Medulla oblongata (tissue), 1 donor: ENCODE results near the gene MYOZ1.

Experiments used
- DNase-seq: peaks from one replicate; pipeline ENCODE4 v3.0.0-alpha.2; 2015; ENCODE audit errors: extremely low spot score

MYOZ1 gene

DNA sequence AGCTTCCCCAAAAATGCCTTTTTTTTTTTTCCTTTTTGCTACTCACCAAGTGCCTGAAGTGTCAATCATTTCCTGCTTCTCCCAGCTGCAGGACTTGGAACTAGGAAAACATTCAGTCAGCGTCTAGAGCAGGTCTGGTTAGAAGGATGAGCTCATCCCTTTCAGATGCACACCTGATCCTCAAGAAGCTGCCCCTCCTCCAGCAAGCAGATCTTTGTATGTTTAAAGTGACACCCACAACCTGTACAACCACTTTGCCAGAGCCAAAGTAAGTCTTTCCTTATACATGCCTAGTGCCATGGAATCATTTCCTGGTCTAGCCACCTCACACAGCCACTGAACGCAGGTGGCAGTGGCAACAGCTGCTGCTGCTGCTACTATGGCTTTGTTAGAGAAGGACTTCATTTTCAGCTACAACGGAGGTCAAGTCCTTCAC, 39.8 kb downstream of the MYOZ1 start:
- DNase-seq: no peak

DNA sequence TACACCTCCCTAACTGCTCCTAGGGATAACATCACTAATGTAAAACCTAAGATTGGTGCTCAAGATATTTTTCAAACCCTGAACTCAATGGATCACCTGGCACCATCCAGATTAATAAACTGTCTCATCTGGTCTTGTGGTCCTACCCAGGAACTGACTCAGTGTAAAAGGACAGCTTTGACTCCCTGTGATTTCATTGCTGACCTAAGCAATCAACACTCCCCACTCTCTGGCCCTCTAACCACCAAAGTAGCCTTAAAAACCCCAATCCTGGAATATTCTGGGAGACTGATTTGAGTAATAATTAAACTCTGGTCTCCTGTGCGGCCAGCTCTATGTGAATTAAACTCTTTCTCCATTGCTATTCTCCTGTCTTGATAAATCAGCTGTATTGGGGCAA, 43.9 kb downstream of the MYOZ1 start:
- no peak for DNase-seq

DNA sequence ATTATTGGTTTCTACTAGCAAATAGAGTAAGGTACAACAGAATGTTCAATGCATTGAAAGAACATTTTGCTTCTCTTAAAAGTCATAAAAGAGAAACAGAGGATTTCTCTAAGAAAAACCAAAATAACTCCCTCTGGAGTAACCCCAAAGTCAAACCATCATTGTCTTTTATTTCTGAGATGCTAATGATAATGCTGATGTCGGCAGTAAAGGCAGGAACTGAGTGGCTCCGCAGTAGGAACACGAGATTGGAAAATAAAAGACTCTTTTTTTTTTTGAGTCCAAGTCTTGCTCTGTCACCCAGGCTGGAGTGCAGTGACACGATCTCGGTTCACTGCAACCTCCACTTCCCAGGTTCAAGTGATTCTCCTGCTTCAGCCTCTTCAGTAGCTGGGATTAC, 47.5 kb downstream of the MYOZ1 start:
- DNase-seq: no peak

DNA sequence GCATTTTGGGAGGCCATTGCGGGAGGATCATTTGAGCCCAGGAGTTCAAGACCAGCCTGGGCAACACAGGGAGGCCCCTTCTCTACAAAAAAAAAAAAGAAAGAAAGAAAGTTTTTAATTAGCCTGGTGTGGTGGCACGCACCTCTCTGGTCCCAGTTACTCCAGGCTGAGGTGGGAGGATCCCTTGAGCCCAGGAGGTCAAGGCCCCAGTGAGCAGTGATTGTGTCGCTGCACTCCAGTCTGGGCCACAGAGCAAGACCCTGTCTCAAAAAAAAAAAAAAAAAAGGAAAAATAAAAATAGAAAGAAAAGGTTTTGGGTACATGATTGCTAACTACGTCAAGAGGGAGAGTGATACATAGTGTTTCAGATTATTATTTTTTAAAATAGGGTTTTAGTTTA, 48.2 kb downstream of the MYOZ1 start:
- no peak for DNase-seq

DNA sequence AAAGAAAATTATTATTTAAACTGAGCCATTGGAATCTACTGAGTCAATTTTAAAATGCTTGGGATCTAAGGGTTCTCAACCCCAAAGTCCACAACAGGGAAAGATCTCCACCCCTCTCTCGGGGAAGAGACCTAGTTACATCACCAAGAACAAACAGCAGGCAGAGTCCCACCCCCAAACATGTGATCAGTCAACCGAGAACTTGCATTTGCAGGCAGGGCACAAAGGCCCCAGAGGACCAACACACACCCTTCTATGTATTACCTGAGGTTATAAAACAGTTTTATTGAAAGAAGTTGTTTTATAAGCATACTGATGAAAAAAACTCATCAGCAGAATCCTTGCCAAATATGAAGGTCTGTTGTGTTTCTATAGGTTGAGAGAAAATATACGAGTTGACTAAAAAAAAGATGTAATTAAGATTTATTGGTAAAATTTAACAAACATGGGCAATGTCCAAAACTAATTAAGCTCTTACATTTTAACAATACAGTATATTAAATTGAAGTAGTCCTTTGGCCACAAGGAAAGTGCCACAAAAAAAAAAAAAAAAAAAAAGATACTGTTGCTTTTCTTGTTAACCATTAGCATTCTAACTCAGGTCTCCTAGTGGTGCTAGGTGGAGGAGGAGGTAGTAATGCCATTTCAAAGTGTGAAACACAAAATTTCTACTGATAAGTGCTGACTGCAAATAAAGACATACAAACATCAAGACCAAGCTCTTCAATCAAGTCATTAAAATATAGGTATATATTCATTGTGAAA, 49.2 kb downstream of the MYOZ1 start:
- peak; percentile 96 for DNase-seq

DNA sequence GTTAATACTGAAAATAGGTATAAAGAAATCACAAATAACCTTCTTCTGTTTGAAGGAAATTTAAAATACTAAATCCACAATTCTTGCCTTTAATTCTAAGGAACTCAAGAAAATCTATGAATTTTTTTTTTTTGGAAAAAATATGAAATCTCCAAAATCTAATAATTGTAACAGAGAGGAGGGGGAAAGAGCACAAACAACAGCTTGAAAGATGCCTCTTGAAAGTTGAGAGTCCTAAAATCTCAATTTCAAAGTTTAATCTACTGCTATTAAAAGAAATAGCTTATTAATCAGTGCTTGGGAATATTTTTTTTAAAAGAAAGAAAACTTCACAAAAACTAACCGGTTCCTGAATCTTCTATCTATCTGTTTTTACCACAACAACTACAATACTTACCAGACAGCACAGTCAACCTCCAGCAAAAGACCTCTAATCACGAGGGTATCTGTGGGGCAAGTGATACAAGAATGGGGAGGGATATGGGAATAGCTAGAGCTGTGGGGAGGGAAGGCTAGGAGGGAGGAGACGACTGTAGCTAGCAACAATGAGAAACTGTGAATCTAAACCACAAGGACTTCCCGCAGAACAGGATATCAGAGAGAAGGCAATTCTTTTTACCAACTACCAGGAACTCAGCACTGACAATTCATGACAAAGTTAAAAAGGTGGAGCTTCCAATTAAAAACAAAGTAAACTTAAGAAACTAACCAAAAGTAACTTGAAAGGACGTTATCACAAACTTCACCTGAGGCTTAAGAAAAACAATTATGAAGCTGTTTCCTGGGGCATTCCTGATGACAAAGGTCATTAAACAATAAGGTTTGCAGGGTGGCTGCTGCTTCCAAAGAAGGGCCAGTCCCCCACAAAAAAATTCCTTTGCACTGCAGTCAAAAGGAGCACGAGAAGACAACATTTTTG, 50.1 kb downstream of the MYOZ1 start, which contains the start of gene USP54:
USP54 (minus strand) TSS at position 462 of the 919 bp plus-strand sequence. CDS start 15,684 bp downstream, outside the sequence.
- peak; percentile 89 for DNase-seq

DNA sequence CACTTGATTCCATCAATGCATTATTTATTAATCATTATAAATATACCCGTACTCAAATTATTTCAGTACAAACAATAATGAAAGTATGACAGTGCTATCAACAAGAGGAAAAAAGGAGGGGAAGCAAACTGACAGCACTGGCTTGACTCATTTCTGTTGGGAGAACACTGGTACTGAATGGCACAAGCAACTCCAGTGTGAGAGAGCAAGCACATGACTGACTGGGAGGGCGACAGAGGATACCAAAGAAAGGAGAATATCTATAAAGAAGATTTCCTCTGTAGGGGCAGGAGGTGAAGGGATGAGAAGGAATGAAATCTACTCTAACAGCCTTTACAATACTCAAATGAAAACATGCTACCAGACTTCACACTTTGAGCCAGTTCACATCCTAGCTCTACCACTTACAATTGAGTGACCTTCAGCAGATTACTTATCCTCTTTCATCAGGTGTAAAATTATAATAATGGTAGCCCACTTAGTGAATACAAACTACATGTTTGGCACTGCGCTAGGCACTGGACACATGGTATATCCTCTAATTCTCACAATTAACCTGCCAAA, 51.6 kb downstream of the MYOZ1 start:
- peak; percentile 94 for DNase-seq

DNA sequence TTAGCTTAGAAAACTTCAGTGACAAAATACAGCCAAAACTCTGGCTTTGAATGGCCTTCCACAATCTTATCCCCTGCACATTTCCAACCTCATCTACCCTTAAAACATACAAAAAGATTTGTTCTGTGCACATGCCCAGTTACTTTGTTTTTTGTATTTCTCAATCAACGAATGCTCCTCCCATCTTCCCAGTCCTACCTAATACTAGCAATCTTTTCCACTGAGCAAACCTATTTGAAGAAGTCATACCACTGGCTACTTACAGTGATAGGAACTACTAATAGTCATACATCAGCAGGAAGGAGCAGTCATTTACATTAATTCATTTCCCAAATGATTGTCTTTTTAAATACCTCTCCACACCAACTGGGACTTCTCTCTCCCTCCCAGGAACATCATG, 52.6 kb downstream of the MYOZ1 start:
- no peak for DNase-seq

DNA sequence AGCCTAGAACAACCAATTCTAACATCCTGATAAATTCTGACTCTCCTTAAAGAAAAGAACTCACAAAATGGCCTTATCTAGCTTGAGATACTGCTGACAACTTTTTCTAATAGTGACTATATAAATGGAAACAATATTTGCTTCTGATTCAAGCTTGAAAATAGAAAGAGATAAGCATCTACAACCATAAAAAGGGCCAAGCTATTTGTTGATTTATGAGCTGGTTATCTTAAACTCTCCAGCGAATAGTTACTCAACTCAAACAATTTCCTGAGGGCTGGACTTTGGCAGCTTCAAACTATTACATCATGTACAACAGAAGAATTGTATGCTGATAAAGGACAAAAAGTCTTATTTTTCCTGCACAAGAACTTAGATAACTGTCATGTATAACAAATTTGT, 54.7 kb downstream of the MYOZ1 start:
- peak; percentile 63 for DNase-seq

DNA sequence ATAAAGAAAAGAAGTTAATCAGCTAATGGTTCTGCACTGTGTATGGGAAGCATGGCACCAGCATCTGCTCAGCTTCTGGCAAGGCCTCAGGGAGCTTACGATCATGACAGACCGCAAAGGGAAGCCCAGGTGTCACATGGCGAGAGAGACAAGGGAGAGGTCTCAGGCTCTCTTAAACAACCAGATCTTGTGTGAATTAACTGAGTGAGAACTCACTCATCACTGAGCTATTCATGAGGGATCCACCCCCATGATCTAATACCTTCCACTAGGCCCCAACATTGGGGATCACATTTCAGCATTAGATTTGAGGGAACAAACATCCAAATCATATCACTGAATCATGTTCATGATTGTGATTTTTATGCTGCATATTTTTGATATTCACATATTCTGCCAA, 55.9 kb downstream of the MYOZ1 start:
- DNase-seq: no peak

DNA sequence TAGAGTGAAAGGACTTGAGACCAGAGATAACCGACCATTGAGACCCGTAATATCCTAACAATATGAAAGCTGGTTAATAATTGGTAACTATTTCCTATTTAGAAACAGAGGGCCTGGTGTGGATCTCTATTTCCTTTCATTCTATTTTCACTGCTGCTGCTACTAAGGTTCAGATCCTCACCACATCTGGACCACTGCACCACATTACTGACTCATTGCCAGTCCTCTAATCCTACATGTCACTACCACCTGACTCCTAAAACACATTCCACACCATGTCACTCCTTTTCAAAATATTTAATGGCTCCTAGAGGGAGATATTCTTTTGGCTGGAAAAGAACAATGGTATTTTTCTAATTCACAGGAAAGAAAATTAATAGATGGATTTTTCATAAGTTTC, 56.5 kb downstream of the MYOZ1 start:
- no peak for DNase-seq

DNA sequence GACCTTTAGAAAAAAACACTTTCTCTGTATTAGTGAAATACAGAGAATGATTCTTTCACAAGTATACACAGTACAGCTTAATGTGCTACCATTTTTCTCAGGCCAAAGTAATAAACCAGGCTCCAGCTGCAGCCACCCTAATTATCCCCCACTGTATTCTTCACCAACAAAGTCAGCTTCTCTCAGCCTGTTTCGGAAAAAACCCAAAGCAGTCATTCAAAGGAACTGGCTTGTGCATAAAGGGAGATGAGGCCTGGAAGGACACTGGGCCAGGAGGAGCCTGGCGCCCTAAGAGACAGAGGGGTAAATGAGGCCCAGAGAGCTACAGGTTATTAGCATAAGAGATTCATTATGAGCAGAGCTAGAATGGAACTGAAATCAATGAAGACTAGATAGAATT, 59.4 kb downstream of the MYOZ1 start:
- peak; percentile 85 for DNase-seq
